ENCODE measurements around the gene FKBP1B.

- no peak for TF ChIP-seq POLR2A (IDR thresholded peaks at IDR 0.05; ENCODE audit: low read length)
- TF ChIP-seq GATA1 (IDR thresholded peaks at IDR 0.05; ENCODE audit: low read depth, low read length) = no peak
Observed at GRCh38 chr2:24046599-24046929, 3.0 kb upstream of the FKBP1B start.
